GM23338 (cell line): ENCODE results near the gene TRPM1. TPM values are rescaled to one million over a fixed set of nuclear protein-coding genes. Genes with fewer than 3 reads are reported as not detected.

Experiments used
- ATAC-seq: fragments of 200-7000 bp; cut with Tn5 transposase; 3 replicates; pipeline ENCODE4 v1.9.1; 2020
- DNase-seq: peaks from one replicate; pipeline ENCODE4 v3.0.0-alpha.2; 2015; ENCODE audit warnings: low spot score
- H2AFZ ChIP-seq: fragments of 200-600 bp; sonication (generic); 2 replicates; pipeline ENCODE4 v1.8.0; 2016; ENCODE audit warnings: antibody characterized with exemption, mild to moderate bottlenecking, moderate library complexity
- H3F3A ChIP-seq: fragments of 200-600 bp; sonication (generic); replicated peaks from 2 replicates; pipeline ENCODE4 v1.8.0; 2017; ENCODE audit warnings: antibody characterized with exemption, mixed run types, low read depth
- H3K27ac ChIP-seq: fragments of 200-600 bp; sonication (generic); 2 replicates; pipeline ENCODE4 v1.6.1; 2016; ENCODE audit warnings: low read depth
- H3K27me3 ChIP-seq: fragments of 200-600 bp; sonication (generic); 2 replicates; pipeline ENCODE4 v1.8.0; 2016; ENCODE audit warnings: mild to moderate bottlenecking, mixed run types, moderate library complexity; ENCODE audit not compliant: insufficient read depth
- H3K36me3 ChIP-seq: fragments of 200-600 bp; sonication (generic); 2 replicates; pipeline ENCODE4 v1.8.0; 2016; ENCODE audit warnings: mild to moderate bottlenecking; ENCODE audit not compliant: insufficient read depth
- H3K4me1 ChIP-seq: fragments of 200-600 bp; sonication (generic); 2 replicates; pipeline ENCODE4 v1.8.0; 2016; ENCODE audit warnings: mild to moderate bottlenecking, moderate library complexity; ENCODE audit not compliant: insufficient read depth
- H3K4me2 ChIP-seq: fragments of 200-600 bp; sonication (generic); 2 replicates; pipeline ENCODE4 v1.7.1; 2017; ENCODE audit warnings: mixed run types
- H3K4me3 ChIP-seq: fragments of 200-600 bp; sonication (generic); 2 replicates; pipeline ENCODE4 v1.6.1; 2016; ENCODE audit warnings: mixed run types
- H3K79me2 ChIP-seq: fragments of 200-600 bp; sonication (generic); replicated peaks from 2 replicates; pipeline ENCODE4 v1.8.0; 2017; ENCODE audit warnings: mild to moderate bottlenecking; ENCODE audit not compliant: insufficient read depth
- H3K9me2 ChIP-seq: fragments of 200-600 bp; sonication (generic); 2 replicates; pipeline ENCODE4 v1.8.0; 2017; ENCODE audit not compliant: insufficient read depth
- H4K20me1 ChIP-seq: fragments of 200-600 bp; sonication (generic); replicated peaks from 2 replicates; pipeline ENCODE4 v1.8.0; 2017; ENCODE audit warnings: mild to moderate bottlenecking; ENCODE audit not compliant: insufficient read depth
- H3K27ac Mint-ChIP-seq: 2 replicates; pipeline ENCODE4 v1.8.0; 2020; ENCODE audit warnings: inconsistent platforms, mild to moderate bottlenecking, moderate library complexity, mixed read lengths
- H3K27me3 Mint-ChIP-seq: 3 replicates; pipeline ENCODE4 v1.8.0; 2022; ENCODE audit warnings: low read depth, mild to moderate bottlenecking, moderate library complexity, mixed read lengths, inconsistent platforms; ENCODE audit not compliant: insufficient read depth, poor library complexity
- H3K36me3 Mint-ChIP-seq: 3 replicates; pipeline ENCODE4 v1.8.0; 2021; ENCODE audit warnings: low read depth, mild to moderate bottlenecking, inconsistent platforms, moderate library complexity, mixed read lengths
- H3K4me1 Mint-ChIP-seq: 3 replicates; pipeline ENCODE4 v1.8.0; 2020; ENCODE audit warnings: mild to moderate bottlenecking, inconsistent platforms, mixed read lengths
- H3K4me3 Mint-ChIP-seq: 3 replicates; pipeline ENCODE4 v1.8.0; 2021; ENCODE audit warnings: moderate library complexity, mild to moderate bottlenecking, inconsistent platforms, mixed read lengths
- H3K9me3 Mint-ChIP-seq: 3 replicates; pipeline ENCODE4 v1.8.0; 2020; ENCODE audit warnings: moderate library complexity, mild to moderate bottlenecking, inconsistent platforms, mixed read lengths
- EZH2 ChIP-seq: fragments of 200-600 bp; sonication (generic); IDR thresholded peaks from one replicate; pipeline ENCODE4 v1.8.0; 2017; ENCODE audit warnings: antibody characterized with exemption, mild to moderate bottlenecking, low read depth; ENCODE audit not compliant: unreplicated experiment
- EZH2phosphoT487 ChIP-seq: fragments of 200-600 bp; sonication (generic); IDR thresholded peaks from one replicate; pipeline ENCODE4 v1.8.1; 2018; ENCODE audit warnings: antibody characterized with exemption; ENCODE audit not compliant: unreplicated experiment
- JUNB ChIP-seq: IDR thresholded peaks from one replicate; pipeline ENCODE4 v1.6.1; 2016; ENCODE audit warnings: antibody characterized with exemption; ENCODE audit not compliant: unreplicated experiment
- NANOG ChIP-seq: IDR thresholded peaks from 2 replicates; pipeline ENCODE4 v1.6.1; 2016; ENCODE audit warnings: antibody characterized with exemption, borderline replicate concordance
- POLR2AphosphoS5 ChIP-seq: IDR thresholded peaks from 2 replicates; pipeline ENCODE4 v1.6.1; 2016; ENCODE audit warnings: antibody characterized with exemption, low read depth
- STAT1 ChIP-seq: IDR thresholded peaks from one replicate; pipeline ENCODE4 v1.6.1; 2016; ENCODE audit warnings: antibody characterized with exemption; ENCODE audit not compliant: unreplicated experiment
- ZNF114 ChIP-seq: fragments of 250-450 bp; sonication (Bioruptor Pico); IDR thresholded peaks from 2 replicates; pipeline ENCODE4 v1.5.0; 2020; ENCODE audit warnings: mild to moderate bottlenecking, moderate library complexity
- ZNF331 ChIP-seq: fragments of 250-450 bp; sonication (Bioruptor Pico); IDR thresholded peaks from 2 replicates; pipeline ENCODE4 v1.5.0; 2020; ENCODE audit warnings: low read depth, mild to moderate bottlenecking, moderate library complexity
- polyA plus RNA-seq: library from polyadenylated mRNA; unstranded; fragments of >200 nt; fragmentation: Nextera tagmentation; extraction: Ambion mirVana; gene quantifications from 2 replicates; pipeline ENCODE4 v1.2.1, GENCODE V29; 2016
- total RNA-seq: library from RNA; depleted of rRNA; stranded (reverse); fragments of >200 nt; shearing (Covaris generic); gene quantifications from 2 replicates; pipeline ENCODE4 v1.2.3, GENCODE V29; 2014
- TF ChIP-seq, protein P1 (sequence below): IDR thresholded peaks from one replicate; pipeline ENCODE4 v1.6.1; 2018; ENCODE audit warnings: antibody characterized with exemption; ENCODE audit not compliant: unreplicated experiment
- TF ChIP-seq, protein P2 (sequence below), 2 experiments: fragments of 200-600 bp in 1 of 2; sonication (generic) in 1 of 2; conservative IDR thresholded peaks; 2 replicates each; pipeline versions ENCODE4 v1.5.1 to v1.6.1; 2016 to 2017; ENCODE audit warnings: antibody characterized with exemption in 2 of 2, low read depth in 2 of 2, mild to moderate bottlenecking in 2 of 2, moderate library complexity in 1 of 2
- TF ChIP-seq, protein P3 (sequence below): IDR thresholded peaks from 2 replicates; pipeline ENCODE4 v1.6.1; 2016; ENCODE audit warnings: antibody characterized with exemption
- TF ChIP-seq, protein P4 (sequence below): fragments of 250-450 bp; sonication (Bioruptor Pico); IDR thresholded peaks from 2 replicates; pipeline ENCODE4 v1.5.0; 2020; ENCODE audit warnings: mild to moderate bottlenecking, moderate library complexity

TRPM1 gene
- total and polyA plus RNA-seq, 2 experiments from 2014 or later: 0.19 TPM; not detected in 1

DNA sequence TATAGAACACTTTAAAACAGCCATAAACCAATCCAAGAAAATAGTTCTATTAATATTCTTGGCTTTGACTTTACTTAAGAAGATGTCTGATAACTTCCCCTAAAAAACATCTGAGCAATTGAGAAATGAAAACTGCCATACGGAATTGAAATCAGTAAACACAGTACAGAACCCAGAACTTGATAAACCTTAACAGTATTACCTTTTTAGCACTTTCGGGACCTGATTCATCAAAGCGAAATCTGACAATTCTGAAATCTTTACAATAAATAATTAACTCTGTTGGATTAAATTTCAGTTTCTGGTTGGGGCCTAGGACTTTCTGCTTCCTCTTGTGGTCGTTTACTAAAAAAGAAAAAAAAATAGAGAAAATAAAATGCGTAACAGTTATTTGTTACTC lies 127.4 kb downstream of the TRPM1 start (continued):
- TF ChIP-seq, protein P1, sequence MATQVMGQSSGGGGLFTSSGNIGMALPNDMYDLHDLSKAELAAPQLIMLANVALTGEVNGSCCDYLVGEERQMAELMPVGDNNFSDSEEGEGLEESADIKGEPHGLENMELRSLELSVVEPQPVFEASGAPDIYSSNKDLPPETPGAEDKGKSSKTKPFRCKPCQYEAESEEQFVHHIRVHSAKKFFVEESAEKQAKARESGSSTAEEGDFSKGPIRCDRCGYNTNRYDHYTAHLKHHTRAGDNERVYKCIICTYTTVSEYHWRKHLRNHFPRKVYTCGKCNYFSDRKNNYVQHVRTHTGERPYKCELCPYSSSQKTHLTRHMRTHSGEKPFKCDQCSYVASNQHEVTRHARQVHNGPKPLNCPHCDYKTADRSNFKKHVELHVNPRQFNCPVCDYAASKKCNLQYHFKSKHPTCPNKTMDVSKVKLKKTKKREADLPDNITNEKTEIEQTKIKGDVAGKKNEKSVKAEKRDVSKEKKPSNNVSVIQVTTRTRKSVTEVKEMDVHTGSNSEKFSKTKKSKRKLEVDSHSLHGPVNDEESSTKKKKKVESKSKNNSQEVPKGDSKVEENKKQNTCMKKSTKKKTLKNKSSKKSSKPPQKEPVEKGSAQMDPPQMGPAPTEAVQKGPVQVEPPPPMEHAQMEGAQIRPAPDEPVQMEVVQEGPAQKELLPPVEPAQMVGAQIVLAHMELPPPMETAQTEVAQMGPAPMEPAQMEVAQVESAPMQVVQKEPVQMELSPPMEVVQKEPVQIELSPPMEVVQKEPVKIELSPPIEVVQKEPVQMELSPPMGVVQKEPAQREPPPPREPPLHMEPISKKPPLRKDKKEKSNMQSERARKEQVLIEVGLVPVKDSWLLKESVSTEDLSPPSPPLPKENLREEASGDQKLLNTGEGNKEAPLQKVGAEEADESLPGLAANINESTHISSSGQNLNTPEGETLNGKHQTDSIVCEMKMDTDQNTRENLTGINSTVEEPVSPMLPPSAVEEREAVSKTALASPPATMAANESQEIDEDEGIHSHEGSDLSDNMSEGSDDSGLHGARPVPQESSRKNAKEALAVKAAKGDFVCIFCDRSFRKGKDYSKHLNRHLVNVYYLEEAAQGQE: no peak
- TF ChIP-seq EZH2phosphoT487 (no peak), JUNB (no peak), STAT1 (no peak), ZNF331 (CRISPR knock-in tag) (no peak), NANOG (no peak), POLR2AphosphoS5 (no peak), EZH2 (no peak), ZNF114 (CRISPR knock-in tag) (no peak)
- TF ChIP-seq, protein P2, sequence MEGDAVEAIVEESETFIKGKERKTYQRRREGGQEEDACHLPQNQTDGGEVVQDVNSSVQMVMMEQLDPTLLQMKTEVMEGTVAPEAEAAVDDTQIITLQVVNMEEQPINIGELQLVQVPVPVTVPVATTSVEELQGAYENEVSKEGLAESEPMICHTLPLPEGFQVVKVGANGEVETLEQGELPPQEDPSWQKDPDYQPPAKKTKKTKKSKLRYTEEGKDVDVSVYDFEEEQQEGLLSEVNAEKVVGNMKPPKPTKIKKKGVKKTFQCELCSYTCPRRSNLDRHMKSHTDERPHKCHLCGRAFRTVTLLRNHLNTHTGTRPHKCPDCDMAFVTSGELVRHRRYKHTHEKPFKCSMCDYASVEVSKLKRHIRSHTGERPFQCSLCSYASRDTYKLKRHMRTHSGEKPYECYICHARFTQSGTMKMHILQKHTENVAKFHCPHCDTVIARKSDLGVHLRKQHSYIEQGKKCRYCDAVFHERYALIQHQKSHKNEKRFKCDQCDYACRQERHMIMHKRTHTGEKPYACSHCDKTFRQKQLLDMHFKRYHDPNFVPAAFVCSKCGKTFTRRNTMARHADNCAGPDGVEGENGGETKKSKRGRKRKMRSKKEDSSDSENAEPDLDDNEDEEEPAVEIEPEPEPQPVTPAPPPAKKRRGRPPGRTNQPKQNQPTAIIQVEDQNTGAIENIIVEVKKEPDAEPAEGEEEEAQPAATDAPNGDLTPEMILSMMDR (conservative IDR thresholded peaks at IDR 0.05; ENCODE audit: low read depth in 2 of 2): no peak
- TF ChIP-seq, protein P3, sequence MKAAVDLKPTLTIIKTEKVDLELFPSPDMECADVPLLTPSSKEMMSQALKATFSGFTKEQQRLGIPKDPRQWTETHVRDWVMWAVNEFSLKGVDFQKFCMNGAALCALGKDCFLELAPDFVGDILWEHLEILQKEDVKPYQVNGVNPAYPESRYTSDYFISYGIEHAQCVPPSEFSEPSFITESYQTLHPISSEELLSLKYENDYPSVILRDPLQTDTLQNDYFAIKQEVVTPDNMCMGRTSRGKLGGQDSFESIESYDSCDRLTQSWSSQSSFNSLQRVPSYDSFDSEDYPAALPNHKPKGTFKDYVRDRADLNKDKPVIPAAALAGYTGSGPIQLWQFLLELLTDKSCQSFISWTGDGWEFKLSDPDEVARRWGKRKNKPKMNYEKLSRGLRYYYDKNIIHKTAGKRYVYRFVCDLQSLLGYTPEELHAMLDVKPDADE: no peak

DNA sequence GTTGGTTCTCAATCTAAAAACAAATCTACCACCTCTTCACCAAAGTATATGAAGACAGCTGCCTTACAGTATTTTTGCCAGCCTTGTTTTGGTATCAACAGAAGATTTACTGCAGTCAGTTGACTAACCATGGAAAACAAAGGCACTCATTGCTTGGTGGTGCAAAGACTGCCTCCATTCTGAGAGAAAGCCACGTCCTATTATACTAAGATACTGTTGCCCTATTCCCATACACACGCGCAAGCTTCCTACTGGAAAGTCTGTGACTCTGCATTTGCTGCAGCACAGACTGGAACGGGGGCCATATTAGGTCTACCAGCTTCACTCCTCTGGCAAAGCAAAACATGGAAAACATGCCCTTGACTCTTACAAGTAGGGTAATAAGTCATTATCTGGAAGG lies 128.1 kb downstream of the TRPM1 start:
- DNase-seq (no peak), ATAC-seq (no peak)
- H3K36me3 Mint-ChIP-seq: no peaks in the 10 kb centered on the region
- H3K9me2 ChIP-seq: no peaks in the 10 kb centered on the region
- peaks cover 4% of the 10 kb centered on the region for H3K4me1 Mint-ChIP-seq
- no peak overlapping the region for H3K4me3 ChIP-seq
- no peak overlapping the region for H3K4me3 Mint-ChIP-seq
- no peak overlapping the region for H3K27ac ChIP-seq
- H3K4me1 ChIP-seq: no peaks in the 10 kb centered on the region
- H3K36me3 ChIP-seq: no peaks in the 10 kb centered on the region
- no peaks in the 10 kb centered on the region for H3F3A ChIP-seq
- H4K20me1 ChIP-seq: no peaks in the 10 kb centered on the region
- H2AFZ ChIP-seq: no peak overlapping the region
- H3K9me3 Mint-ChIP-seq: no peaks in the 10 kb centered on the region
- peaks cover 6% of the 10 kb centered on the region for H3K79me2 ChIP-seq
- H3K27me3 Mint-ChIP-seq: no peaks in the 10 kb centered on the region
- no peak overlapping the region for H3K4me2 ChIP-seq
- no peaks in the 10 kb centered on the region for H3K27me3 ChIP-seq
- 0 out of 2 replicates have a peak overlapping the region, but pooled peaks have one; percentile 39 for H3K27ac Mint-ChIP-seq
- no peak for TF ChIP-seq ZNF114 (CRISPR knock-in tag)
- TF ChIP-seq, protein P3: no peak
- TF ChIP-seq, protein P4, sequence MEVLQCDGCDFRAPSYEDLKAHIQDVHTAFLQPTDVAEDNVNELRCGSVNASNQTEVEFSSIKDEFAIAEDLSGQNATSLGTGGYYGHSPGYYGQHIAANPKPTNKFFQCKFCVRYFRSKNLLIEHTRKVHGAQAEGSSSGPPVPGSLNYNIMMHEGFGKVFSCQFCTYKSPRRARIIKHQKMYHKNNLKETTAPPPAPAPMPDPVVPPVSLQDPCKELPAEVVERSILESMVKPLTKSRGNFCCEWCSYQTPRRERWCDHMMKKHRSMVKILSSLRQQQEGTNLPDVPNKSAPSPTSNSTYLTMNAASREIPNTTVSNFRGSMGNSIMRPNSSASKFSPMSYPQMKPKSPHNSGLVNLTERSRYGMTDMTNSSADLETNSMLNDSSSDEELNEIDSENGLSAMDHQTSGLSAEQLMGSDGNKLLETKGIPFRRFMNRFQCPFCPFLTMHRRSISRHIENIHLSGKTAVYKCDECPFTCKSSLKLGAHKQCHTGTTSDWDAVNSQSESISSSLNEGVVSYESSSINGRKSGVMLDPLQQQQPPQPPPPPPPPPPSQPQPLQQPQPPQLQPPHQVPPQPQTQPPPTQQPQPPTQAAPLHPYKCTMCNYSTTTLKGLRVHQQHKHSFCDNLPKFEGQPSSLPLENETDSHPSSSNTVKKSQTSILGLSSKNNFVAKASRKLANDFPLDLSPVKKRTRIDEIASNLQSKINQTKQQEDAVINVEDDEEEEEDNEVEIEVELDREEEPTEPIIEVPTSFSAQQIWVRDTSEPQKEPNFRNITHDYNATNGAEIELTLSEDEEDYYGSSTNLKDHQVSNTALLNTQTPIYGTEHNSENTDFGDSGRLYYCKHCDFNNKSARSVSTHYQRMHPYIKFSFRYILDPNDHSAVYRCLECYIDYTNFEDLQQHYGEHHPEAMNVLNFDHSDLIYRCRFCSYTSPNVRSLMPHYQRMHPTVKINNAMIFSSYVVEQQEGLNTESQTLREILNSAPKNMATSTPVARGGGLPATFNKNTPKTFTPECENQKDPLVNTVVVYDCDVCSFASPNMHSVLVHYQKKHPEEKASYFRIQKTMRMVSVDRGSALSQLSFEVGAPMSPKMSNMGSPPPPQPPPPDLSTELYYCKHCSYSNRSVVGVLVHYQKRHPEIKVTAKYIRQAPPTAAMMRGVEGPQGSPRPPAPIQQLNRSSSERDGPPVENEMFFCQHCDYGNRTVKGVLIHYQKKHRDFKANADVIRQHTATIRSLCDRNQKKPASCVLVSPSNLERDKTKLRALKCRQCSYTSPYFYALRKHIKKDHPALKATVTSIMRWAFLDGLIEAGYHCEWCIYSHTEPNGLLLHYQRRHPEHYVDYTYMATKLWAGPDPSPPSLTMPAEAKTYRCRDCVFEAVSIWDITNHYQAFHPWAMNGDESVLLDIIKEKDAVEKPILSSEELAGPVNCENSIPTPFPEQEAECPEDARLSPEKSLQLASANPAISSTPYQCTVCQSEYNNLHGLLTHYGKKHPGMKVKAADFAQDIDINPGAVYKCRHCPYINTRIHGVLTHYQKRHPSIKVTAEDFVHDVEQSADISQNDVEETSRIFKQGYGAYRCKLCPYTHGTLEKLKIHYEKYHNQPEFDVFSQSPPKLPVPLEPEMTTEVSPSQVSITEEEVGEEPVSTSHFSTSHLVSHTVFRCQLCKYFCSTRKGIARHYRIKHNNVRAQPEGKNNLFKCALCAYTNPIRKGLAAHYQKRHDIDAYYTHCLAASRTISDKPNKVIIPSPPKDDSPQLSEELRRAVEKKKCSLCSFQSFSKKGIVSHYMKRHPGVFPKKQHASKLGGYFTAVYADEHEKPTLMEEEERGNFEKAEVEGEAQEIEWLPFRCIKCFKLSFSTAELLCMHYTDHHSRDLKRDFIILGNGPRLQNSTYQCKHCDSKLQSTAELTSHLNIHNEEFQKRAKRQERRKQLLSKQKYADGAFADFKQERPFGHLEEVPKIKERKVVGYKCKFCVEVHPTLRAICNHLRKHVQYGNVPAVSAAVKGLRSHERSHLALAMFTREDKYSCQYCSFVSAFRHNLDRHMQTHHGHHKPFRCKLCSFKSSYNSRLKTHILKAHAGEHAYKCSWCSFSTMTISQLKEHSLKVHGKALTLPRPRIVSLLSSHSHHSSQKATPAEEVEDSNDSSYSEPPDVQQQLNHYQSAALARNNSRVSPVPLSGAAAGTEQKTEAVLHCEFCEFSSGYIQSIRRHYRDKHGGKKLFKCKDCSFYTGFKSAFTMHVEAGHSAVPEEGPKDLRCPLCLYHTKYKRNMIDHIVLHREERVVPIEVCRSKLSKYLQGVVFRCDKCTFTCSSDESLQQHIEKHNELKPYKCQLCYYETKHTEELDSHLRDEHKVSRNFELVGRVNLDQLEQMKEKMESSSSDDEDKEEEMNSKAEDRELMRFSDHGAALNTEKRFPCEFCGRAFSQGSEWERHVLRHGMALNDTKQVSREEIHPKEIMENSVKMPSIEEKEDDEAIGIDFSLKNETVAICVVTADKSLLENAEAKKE: no peak
